Neural progenitor cell (in vitro differentiated cells): Measurements from ENCODE around the gene CSNK1G2. TPM values are rescaled to one million over a fixed set of nuclear protein-coding genes. Genes with fewer than 3 reads are reported as not detected.

Experiments used
- DNase-seq: peaks from one replicate; pipeline ENCODE4 v3.0.0-alpha.2; 2016; ENCODE audit warnings: low spot score
- H2AFZ ChIP-seq: fragments of 200-600 bp; sonication (generic); replicated peaks from 2 replicates; pipeline ENCODE4 v1.6.1; 2016; ENCODE audit warnings: antibody characterized with exemption
- H3F3A ChIP-seq: fragments of 200-600 bp; sonication (generic); 2 replicates; pipeline ENCODE4 v1.6.1; 2016; ENCODE audit warnings: antibody characterized with exemption, low read depth
- H3K27ac ChIP-seq: fragments of 200-600 bp; sonication (generic); 2 replicates; pipeline ENCODE4 v1.5.1; 2016; ENCODE audit warnings: mild to moderate bottlenecking
- H3K27me3 ChIP-seq: fragments of 200-600 bp; sonication (generic); 2 replicates; pipeline ENCODE4 v1.6.1; 2016; ENCODE audit warnings: mild to moderate bottlenecking, moderate library complexity
- H3K36me3 ChIP-seq: fragments of 200-600 bp; sonication (generic); 2 replicates; pipeline ENCODE4 v1.5.1; 2016
- H3K4me1 ChIP-seq: fragments of 200-600 bp; sonication (generic); 2 replicates; pipeline ENCODE4 v1.6.1; 2016; ENCODE audit warnings: mixed run types
- H3K4me2 ChIP-seq: fragments of 200-600 bp; sonication (generic); 2 replicates; pipeline ENCODE4 v1.6.1; 2016
- H3K4me3 ChIP-seq: fragments of 200-600 bp; sonication (generic); 2 replicates; pipeline ENCODE4 v1.5.1; 2016
- H3K79me2 ChIP-seq: fragments of 200-600 bp; sonication (generic); 2 replicates; pipeline ENCODE4 v1.6.1; 2016; ENCODE audit warnings: low read depth
- H3K9ac ChIP-seq: fragments of 200-600 bp; sonication (generic); 2 replicates; pipeline ENCODE4 v1.6.1; 2016
- H3K9me3 ChIP-seq: fragments of 200-600 bp; sonication (generic); 2 replicates; pipeline ENCODE4 v1.5.1; 2016; ENCODE audit warnings: low read depth
- H4K20me1 ChIP-seq: fragments of 200-600 bp; sonication (generic); 2 replicates; pipeline ENCODE4 v1.6.1; 2016; ENCODE audit warnings: low read depth
- H3K27ac Mint-ChIP-seq: 3 replicates; pipeline ENCODE4 v1.8.0; 2021; ENCODE audit warnings: mixed read lengths
- H3K27me3 Mint-ChIP-seq: 2 replicates; pipeline ENCODE4 v1.8.0; 2022; ENCODE audit warnings: low read depth, mild to moderate bottlenecking, inconsistent platforms, moderate library complexity, mixed read lengths; ENCODE audit not compliant: insufficient read depth
- H3K36me3 Mint-ChIP-seq: 3 replicates; pipeline ENCODE4 v1.8.0; 2021; ENCODE audit warnings: mixed read lengths
- H3K4me1 Mint-ChIP-seq: 3 replicates; pipeline ENCODE4 v1.8.0; 2021; ENCODE audit warnings: mixed read lengths
- H3K4me3 Mint-ChIP-seq: 3 replicates; pipeline ENCODE4 v1.8.0; 2021; ENCODE audit warnings: mild to moderate bottlenecking, moderate library complexity, mixed read lengths
- H3K9me3 Mint-ChIP-seq: 3 replicates; pipeline ENCODE4 v1.8.0; 2020; ENCODE audit warnings: mixed read lengths
- CTCF ChIP-seq: fragments of 200-600 bp; sonication (generic); IDR thresholded peaks from 2 replicates; pipeline ENCODE4 v1.5.1; 2017; ENCODE audit warnings: antibody characterized with exemption, mild to moderate bottlenecking
- EZH2 ChIP-seq: fragments of 200-600 bp; sonication (generic); IDR thresholded peaks from 2 replicates; pipeline ENCODE4 v1.6.1; 2017; ENCODE audit warnings: antibody characterized with exemption, mild to moderate bottlenecking, moderate library complexity
- EZH2phosphoT487 ChIP-seq: fragments of 200-600 bp; sonication (generic); IDR thresholded peaks from 2 replicates; pipeline ENCODE4 v1.6.1; 2017; ENCODE audit warnings: antibody characterized with exemption
- total RNA-seq: library from RNA; depleted of rRNA; stranded (reverse); fragments of >200 nt; gene quantifications from 2 replicates; pipeline ENCODE4 v1.2.3, GENCODE V29; 2015; ENCODE audit warnings: low replicate concordance

Gene CSNK1G2
- total RNA-seq, 1 donor from 2014 or later: 49.6 TPM

- no peaks in the 10 kb centered on the region for H3K36me3 ChIP-seq
- TF ChIP-seq CTCF (no peak), EZH2phosphoT487 (no peak), EZH2 (no peak)
- no peaks in the 10 kb centered on the region for H3K27me3 ChIP-seq
Observed at GRCh38 chr19:1977120-1977519, 36.1 kb downstream of the CSNK1G2 start.

GRCh38 chr19:1978346-1978894 lies 37.4 kb downstream of the CSNK1G2 start:
- Mint-ChIP-seq H3K27me3 (peaks cover 2% of the 10 kb centered on the region), H3K4me1 (no peaks in the 10 kb centered on the region), H3K4me3 (no peak overlapping the region), H3K9me3 (no peaks in the 10 kb centered on the region), H3K36me3 (peaks cover 16% of the 10 kb centered on the region), H3K27ac (no peak overlapping the region)
- H3F3A ChIP-seq: peaks cover 2% of the 10 kb centered on the region
- H3K4me3 ChIP-seq: no peak overlapping the region
- H3K27ac ChIP-seq: no peak overlapping the region
- no peak overlapping the region for H3K4me2 ChIP-seq
- H3K79me2 ChIP-seq: peaks cover 35% of the 10 kb centered on the region
- no peaks in the 10 kb centered on the region for H3K4me1 ChIP-seq
- no peak for TF ChIP-seq EZH2
- TF ChIP-seq EZH2phosphoT487: no peak
- no peak for TF ChIP-seq CTCF
- DNase-seq: no peak
- no peaks in the 10 kb centered on the region for H3K36me3 ChIP-seq
- no peaks in the 10 kb centered on the region for H3K27me3 ChIP-seq
- H3K9ac ChIP-seq: no peak overlapping the region
- no peaks in the 10 kb centered on the region for H3K9me3 ChIP-seq
- H4K20me1 ChIP-seq: peaks cover 48% of the 10 kb centered on the region
- no peak overlapping the region for H2AFZ ChIP-seq

More at GRCh38 chr19:1977120-1977519, 36.1 kb downstream of the CSNK1G2 start:
- Histone ChIP-seq H3K4me2 (no peak overlapping the region), H3K4me1 (no peaks in the 10 kb centered on the region), H3K9ac (no peak overlapping the region), H4K20me1 (peaks cover 60% of the 10 kb centered on the region), H3F3A (no peaks in the 10 kb centered on the region), H3K9me3 (no peaks in the 10 kb centered on the region), H3K79me2 (peaks cover 48% of the 10 kb centered on the region), H3K4me3 (no peak overlapping the region), H2AFZ (no peak overlapping the region), H3K27ac (no peak overlapping the region)
- Mint-ChIP-seq H3K36me3 (peaks cover 20% of the 10 kb centered on the region), H3K9me3 (no peaks in the 10 kb centered on the region), H3K27me3 (peaks cover 2% of the 10 kb centered on the region), H3K4me3 (no peak overlapping the region), H3K27ac (no peak overlapping the region), H3K4me1 (no peaks in the 10 kb centered on the region)
- DNase-seq: no peak

- Histone ChIP-seq H3K79me2 (peaks cover 29% of the 10 kb centered on the region), H3K9ac (no peak overlapping the region), H4K20me1 (peaks cover 47% of the 10 kb centered on the region), H3K27ac (no peak overlapping the region), H3F3A (peaks cover 6% of the 10 kb centered on the region), H3K36me3 (no peaks in the 10 kb centered on the region), H3K9me3 (no peaks in the 10 kb centered on the region), H2AFZ (no peak overlapping the region), H3K27me3 (no peaks in the 10 kb centered on the region), H3K4me3 (no peak overlapping the region), H3K4me1 (no peaks in the 10 kb centered on the region), H3K4me2 (no peak overlapping the region)
- no peak for TF ChIP-seq EZH2
- no peak for TF ChIP-seq CTCF
- no peak for TF ChIP-seq EZH2phosphoT487
- no peak for DNase-seq
- no peak overlapping the region for H3K27ac Mint-ChIP-seq
- H3K9me3 Mint-ChIP-seq: no peaks in the 10 kb centered on the region
- H3K4me1 Mint-ChIP-seq: no peaks in the 10 kb centered on the region
- H3K36me3 Mint-ChIP-seq: peaks cover 15% of the 10 kb centered on the region
- H3K27me3 Mint-ChIP-seq: peaks cover 2% of the 10 kb centered on the region
- no peak overlapping the region for H3K4me3 Mint-ChIP-seq
Observed at GRCh38 chr19:1979017-1979416, 38.0 kb downstream of the CSNK1G2 start.
